ENCODE measurements around the gene GPR180. TPM values are rescaled to one million over a fixed set of nuclear protein-coding genes. Genes with fewer than 3 reads are reported as not detected.

Gene GPR180
- total and polyA plus RNA-seq, 10 of the 15 experiments (the other 5 are each of a cell fraction or from before 2014, with no cell fraction given), result 1.6 to 7.2 (median 5.3) TPM

DNA sequence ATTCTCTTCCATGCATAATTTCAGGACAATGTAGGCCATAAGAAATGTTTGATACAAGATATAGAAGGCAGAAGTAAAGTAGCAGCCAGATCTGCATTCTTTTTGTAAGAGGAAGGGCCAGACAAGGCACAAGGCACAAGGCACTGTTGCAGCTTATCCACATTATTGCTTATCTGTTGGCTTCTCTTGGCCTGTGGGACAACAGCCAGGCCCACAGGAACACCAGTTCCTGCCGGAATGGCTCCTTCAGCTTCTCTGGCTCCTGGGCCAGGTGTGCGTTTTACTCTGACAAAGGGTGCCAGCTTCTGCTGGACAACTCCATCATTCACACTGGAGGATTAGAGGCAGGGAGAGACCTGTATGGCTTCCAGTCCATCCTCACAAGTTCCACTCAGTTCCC, 29.2 kb downstream of the GPR180 start (continued):
- TF ChIP-seq, protein P1, sequence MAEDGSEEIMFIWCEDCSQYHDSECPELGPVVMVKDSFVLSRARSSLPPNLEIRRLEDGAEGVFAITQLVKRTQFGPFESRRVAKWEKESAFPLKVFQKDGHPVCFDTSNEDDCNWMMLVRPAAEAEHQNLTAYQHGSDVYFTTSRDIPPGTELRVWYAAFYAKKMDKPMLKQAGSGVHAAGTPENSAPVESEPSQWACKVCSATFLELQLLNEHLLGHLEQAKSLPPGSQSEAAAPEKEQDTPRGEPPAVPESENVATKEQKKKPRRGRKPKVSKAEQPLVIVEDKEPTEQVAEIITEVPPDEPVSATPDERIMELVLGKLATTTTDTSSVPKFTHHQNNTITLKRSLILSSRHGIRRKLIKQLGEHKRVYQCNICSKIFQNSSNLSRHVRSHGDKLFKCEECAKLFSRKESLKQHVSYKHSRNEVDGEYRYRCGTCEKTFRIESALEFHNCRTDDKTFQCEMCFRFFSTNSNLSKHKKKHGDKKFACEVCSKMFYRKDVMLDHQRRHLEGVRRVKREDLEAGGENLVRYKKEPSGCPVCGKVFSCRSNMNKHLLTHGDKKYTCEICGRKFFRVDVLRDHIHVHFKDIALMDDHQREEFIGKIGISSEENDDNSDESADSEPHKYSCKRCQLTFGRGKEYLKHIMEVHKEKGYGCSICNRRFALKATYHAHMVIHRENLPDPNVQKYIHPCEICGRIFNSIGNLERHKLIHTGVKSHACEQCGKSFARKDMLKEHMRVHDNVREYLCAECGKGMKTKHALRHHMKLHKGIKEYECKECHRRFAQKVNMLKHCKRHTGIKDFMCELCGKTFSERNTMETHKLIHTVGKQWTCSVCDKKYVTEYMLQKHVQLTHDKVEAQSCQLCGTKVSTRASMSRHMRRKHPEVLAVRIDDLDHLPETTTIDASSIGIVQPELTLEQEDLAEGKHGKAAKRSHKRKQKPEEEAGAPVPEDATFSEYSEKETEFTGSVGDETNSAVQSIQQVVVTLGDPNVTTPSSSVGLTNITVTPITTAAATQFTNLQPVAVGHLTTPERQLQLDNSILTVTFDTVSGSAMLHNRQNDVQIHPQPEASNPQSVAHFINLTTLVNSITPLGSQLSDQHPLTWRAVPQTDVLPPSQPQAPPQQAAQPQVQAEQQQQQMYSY (CRISPR knock-in tag; IDR thresholded peaks at IDR 0.05), result no peak
- TF ChIP-seq SPI1 (IDR thresholded peaks at IDR 0.05; ENCODE audit: borderline replicate concordance, insufficient read depth, low read depth, low read length) (no peak), SUPT20H (IDR thresholded peaks at IDR 0.05; ENCODE audit: borderline replicate concordance, control insufficient read depth, low read depth, low read length) (no peak), ZNF274 (IDR thresholded peaks at IDR 0.05; ENCODE audit: insufficient read depth, insufficient read length) (no peak), JUNB (IDR thresholded peaks at IDR 0.05) (no peak), SMAD5 (IDR thresholded peaks at IDR 0.05; ENCODE audit: low read depth) (no peak), EGR1 (IDR thresholded peaks at IDR 0.05; ENCODE audit: borderline replicate concordance in 1 of 2, low read depth in 2 of 2, low read length in 2 of 2) (no peak), CHD4 (IDR thresholded peaks at IDR 0.05) (no peak), ZNF24 (IDR thresholded peaks at IDR 0.05) (no peak)
- TF ChIP-seq, protein P2, sequence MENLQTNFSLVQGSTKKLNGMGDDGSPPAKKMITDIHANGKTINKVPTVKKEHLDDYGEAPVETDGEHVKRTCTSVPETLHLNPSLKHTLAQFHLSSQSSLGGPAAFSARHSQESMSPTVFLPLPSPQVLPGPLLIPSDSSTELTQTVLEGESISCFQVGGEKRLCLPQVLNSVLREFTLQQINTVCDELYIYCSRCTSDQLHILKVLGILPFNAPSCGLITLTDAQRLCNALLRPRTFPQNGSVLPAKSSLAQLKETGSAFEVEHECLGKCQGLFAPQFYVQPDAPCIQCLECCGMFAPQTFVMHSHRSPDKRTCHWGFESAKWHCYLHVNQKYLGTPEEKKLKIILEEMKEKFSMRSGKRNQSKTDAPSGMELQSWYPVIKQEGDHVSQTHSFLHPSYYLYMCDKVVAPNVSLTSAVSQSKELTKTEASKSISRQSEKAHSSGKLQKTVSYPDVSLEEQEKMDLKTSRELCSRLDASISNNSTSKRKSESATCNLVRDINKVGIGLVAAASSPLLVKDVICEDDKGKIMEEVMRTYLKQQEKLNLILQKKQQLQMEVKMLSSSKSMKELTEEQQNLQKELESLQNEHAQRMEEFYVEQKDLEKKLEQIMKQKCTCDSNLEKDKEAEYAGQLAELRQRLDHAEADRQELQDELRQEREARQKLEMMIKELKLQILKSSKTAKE (IDR thresholded peaks at IDR 0.05; ENCODE audit: low read depth, poor library complexity, severe bottlenecking), result no peak
- TF ChIP-seq, protein P3, sequence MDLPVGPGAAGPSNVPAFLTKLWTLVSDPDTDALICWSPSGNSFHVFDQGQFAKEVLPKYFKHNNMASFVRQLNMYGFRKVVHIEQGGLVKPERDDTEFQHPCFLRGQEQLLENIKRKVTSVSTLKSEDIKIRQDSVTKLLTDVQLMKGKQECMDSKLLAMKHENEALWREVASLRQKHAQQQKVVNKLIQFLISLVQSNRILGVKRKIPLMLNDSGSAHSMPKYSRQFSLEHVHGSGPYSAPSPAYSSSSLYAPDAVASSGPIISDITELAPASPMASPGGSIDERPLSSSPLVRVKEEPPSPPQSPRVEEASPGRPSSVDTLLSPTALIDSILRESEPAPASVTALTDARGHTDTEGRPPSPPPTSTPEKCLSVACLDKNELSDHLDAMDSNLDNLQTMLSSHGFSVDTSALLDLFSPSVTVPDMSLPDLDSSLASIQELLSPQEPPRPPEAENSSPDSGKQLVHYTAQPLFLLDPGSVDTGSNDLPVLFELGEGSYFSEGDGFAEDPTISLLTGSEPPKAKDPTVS (IDR thresholded peaks at IDR 0.05; ENCODE audit: low read depth, low read length), result no peak
- TF ChIP-seq, protein P4, sequence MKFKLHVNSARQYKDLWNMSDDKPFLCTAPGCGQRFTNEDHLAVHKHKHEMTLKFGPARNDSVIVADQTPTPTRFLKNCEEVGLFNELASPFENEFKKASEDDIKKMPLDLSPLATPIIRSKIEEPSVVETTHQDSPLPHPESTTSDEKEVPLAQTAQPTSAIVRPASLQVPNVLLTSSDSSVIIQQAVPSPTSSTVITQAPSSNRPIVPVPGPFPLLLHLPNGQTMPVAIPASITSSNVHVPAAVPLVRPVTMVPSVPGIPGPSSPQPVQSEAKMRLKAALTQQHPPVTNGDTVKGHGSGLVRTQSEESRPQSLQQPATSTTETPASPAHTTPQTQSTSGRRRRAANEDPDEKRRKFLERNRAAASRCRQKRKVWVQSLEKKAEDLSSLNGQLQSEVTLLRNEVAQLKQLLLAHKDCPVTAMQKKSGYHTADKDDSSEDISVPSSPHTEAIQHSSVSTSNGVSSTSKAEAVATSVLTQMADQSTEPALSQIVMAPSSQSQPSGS (IDR thresholded peaks at IDR 0.05; ENCODE audit: low read length), result no peak
- TF ChIP-seq, protein P5, sequence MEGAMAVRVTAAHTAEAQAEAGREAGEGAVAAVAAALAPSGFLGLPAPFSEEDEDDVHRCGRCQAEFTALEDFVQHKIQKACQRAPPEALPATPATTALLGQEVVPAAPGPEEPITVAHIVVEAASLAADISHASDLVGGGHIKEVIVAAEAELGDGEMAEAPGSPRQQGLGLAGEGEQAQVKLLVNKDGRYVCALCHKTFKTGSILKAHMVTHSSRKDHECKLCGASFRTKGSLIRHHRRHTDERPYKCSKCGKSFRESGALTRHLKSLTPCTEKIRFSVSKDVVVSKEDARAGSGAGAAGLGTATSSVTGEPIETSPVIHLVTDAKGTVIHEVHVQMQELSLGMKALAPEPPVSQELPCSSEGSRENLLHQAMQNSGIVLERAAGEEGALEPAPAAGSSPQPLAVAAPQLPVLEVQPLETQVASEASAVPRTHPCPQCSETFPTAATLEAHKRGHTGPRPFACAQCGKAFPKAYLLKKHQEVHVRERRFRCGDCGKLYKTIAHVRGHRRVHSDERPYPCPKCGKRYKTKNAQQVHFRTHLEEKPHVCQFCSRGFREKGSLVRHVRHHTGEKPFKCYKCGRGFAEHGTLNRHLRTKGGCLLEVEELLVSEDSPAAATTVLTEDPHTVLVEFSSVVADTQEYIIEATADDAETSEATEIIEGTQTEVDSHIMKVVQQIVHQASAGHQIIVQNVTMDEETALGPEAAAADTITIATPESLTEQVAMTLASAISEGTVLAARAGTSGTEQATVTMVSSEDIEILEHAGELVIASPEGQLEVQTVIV (IDR thresholded peaks at IDR 0.05; ENCODE audit: borderline replicate concordance, partially characterized antibody), result no peak
